HEK293T (cell line): ENCODE results near the gene ARL5A.

Experiments
- BHLHE40 ChIP-seq: fragments of 450-650 bp; IDR thresholded peaks from 2 replicates; pipeline ENCODE4 v1.6.1; 2016; ENCODE audit warnings: mild to moderate bottlenecking, moderate library complexity, borderline replicate concordance
- CTBP1 ChIP-seq: fragments of 450-650 bp; IDR thresholded peaks from 2 replicates; pipeline ENCODE4 v1.6.1; 2016; ENCODE audit warnings: borderline replicate concordance
- ELF4 ChIP-seq: fragments of 450-650 bp; IDR thresholded peaks from 2 replicates; pipeline ENCODE4 v1.6.1; 2017; ENCODE audit warnings: antibody characterized with exemption
- FOXA1 ChIP-seq: fragments of 450-650 bp; IDR thresholded peaks from 2 replicates; pipeline ENCODE4 v1.6.1; 2016; ENCODE audit warnings: mild to moderate bottlenecking
- FOXM1 ChIP-seq: fragments of 450-650 bp; IDR thresholded peaks from 2 replicates; pipeline ENCODE4 v1.6.1; 2017; ENCODE audit warnings: mild to moderate bottlenecking, borderline replicate concordance
- HDGF ChIP-seq: fragments of 450-650 bp; IDR thresholded peaks from 2 replicates; pipeline ENCODE4 v1.6.1; 2017; ENCODE audit warnings: antibody characterized with exemption, borderline replicate concordance
- LEF1 ChIP-seq: fragments of 450-650 bp; IDR thresholded peaks from 2 replicates; pipeline ENCODE4 v1.6.1; 2017; ENCODE audit warnings: mild to moderate bottlenecking, borderline replicate concordance
- NFRKB ChIP-seq: fragments of 450-650 bp; IDR thresholded peaks from 2 replicates; pipeline ENCODE4 v1.6.1; 2016; ENCODE audit warnings: mild to moderate bottlenecking, moderate library complexity
- PKNOX1 ChIP-seq: fragments of 450-650 bp; IDR thresholded peaks from 2 replicates; pipeline ENCODE4 v1.6.1; 2016
- SUZ12 ChIP-seq: fragments of 450-650 bp; IDR thresholded peaks from 2 replicates; pipeline ENCODE4 v1.6.1; 2016; ENCODE audit warnings: mild to moderate bottlenecking
- TARDBP ChIP-seq: fragments of 450-650 bp; IDR thresholded peaks from 2 replicates; pipeline ENCODE4 v1.6.1; 2016
- ZNF384 ChIP-seq: fragments of 450-650 bp; IDR thresholded peaks from 2 replicates; pipeline ENCODE4 v1.6.1; 2016

- TF ChIP-seq SUZ12 (no peak), HDGF (no peak), FOXA1 (no peak), NFRKB (no peak), ZNF384 (no peak), LEF1 (no peak), TARDBP (no peak), ELF4 (no peak), FOXM1 (no peak), PKNOX1 (no peak), CTBP1 (no peak), BHLHE40 (no peak)
Observed at GRCh38 chr2:151860210-151860609, 32.0 kb upstream of the ARL5A start.
